Neuron (in vitro differentiated cells): ENCODE measurements around the gene FAM53C.

Experiments used
- H2AFZ ChIP-seq: one replicate; pipeline ENCODE4 v1.6.1; 2013; ENCODE audit warnings: low read depth, mild to moderate bottlenecking, inconsistent platforms, low read length, moderate library complexity
- H3K27me3 ChIP-seq: one replicate; pipeline ENCODE4 v1.6.1; 2013; ENCODE audit warnings: low read length; ENCODE audit not compliant: insufficient read depth
- H3K36me3 ChIP-seq: one replicate; pipeline ENCODE4 v1.6.1; 2013; ENCODE audit warnings: low read length; ENCODE audit not compliant: insufficient read depth
- H3K4me1 ChIP-seq: one replicate; pipeline ENCODE4 v1.6.1; 2013; ENCODE audit warnings: low read length; ENCODE audit not compliant: insufficient read depth
- H3K4me3 ChIP-seq: 2 replicates; pipeline ENCODE4 v1.5.1; 2013; ENCODE audit warnings: mild to moderate bottlenecking, low read length, moderate library complexity
- H3K9me3 ChIP-seq: one replicate; pipeline ENCODE4 v1.6.1; 2013; ENCODE audit warnings: low read length

FAM53C gene

DNA sequence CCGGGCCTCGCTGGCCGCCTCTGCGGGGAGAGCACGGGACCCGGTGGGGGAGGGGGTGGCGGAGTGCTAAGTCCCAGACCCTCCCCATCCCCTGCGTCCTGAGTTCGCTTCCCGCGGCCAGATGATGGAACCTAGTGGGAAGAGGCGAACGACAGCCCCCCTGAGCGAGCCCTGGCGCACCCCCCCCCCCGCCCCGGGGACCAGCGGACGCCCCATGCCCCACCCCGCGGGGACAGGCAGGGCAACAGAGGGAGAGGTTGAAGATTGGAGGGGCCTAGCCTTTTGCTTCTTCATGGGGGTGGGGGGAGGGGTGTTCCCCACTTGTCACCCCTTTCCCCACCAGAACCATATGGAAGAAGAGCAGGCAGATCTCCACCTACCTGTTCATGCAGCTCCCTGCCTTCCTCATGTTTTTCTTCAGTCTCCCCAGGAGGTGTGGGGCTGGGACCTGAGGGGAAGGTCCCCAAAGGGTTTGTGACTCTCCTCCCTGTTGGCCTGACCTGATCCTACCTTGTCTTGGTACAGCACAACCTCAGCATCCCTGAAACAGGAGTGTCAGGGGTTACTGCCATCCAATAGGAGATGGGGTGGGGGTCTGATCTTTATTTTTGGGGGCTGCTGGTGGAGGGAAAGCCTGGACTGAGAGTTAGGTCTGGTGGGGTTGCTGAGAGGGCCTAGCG, 485 bp downstream of the FAM53C start:
- Histone ChIP-seq H3K4me1 (peaks cover 18% of the 10 kb centered on the region), H3K27me3 (no peaks in the 10 kb centered on the region), H3K9me3 (no peaks in the 10 kb centered on the region), H3K4me3 (peak overlapping the region; percentile 97), H3K36me3 (peaks cover 29% of the 10 kb centered on the region), H2AFZ (no peak overlapping the region)

DNA sequence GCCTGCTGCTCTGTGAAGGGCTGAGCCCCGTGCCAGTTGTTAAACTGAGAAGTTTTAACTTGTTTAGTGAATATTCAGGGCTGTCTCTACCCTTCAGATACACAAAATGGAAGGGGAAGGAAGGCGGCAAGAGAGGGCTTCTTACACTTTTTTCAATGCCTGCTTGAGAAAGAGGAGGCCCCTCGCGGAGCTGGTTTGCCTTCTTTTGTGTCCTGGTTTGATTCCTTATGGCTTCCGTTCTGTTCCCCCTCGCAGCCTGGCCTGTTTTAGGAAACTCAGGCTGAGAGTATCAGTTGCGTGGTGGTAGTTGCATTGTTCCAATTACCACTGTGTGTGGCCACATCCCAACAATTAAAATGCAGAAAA, 1.0 kb downstream of the FAM53C start:
- H3K4me3 ChIP-seq, result peak overlapping the region; percentile 97
- no peak overlapping the region for H2AFZ ChIP-seq
- no peaks in the 10 kb centered on the region for H3K9me3 ChIP-seq
- H3K4me1 ChIP-seq, result peaks cover 18% of the 10 kb centered on the region
- H3K27me3 ChIP-seq, result no peaks in the 10 kb centered on the region
- peaks cover 34% of the 10 kb centered on the region for H3K36me3 ChIP-seq

DNA sequence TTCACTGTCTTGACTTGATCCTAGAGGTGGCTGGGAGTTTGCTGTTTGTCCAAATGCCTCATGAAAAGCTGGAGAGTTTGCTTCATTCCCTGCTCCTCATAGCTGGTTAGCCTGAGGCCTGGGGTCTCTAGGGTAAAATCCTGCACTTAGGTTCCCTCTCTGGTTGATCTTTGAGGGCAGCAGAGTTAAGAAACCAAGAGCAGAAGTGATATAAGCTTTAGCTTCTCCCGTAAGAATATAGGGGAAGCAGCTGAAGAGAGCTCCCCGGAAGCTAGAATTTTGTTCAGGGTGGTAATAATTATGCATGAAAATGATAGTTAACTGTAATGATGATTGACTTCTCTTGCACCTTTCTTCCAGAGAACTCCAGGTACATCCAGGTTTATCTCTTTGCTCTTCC, 1.4 kb downstream of the FAM53C start:
- Histone ChIP-seq H3K4me1 (peaks cover 18% of the 10 kb centered on the region), H2AFZ (no peak overlapping the region), H3K36me3 (peaks cover 38% of the 10 kb centered on the region), H3K4me3 (peak overlapping the region; percentile 97), H3K27me3 (no peaks in the 10 kb centered on the region), H3K9me3 (no peaks in the 10 kb centered on the region)

DNA sequence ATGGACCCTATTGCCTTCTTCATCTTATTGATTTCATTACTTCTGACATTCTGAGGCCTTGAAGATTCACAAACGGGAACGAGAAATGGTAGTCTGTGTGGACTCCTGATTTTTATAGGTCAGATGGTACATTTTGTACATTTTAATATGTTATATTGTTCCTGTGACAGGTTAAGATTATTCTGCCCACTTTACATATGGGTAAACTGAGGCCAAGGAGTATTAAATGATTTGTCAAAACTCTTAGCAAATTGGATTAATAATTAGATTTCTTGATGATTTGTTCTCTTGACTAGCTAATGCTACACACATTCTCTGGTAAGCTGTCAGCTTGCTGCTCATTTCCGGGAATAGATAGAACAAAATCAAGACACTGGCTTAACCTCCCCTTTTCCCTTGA, 1.9 kb downstream of the FAM53C start:
- Histone ChIP-seq H3K4me1 (peaks cover 18% of the 10 kb centered on the region), H3K9me3 (no peaks in the 10 kb centered on the region), H3K27me3 (no peaks in the 10 kb centered on the region), H3K36me3 (peaks cover 43% of the 10 kb centered on the region), H2AFZ (no peak overlapping the region), H3K4me3 (peak overlapping the region; percentile 97)

DNA sequence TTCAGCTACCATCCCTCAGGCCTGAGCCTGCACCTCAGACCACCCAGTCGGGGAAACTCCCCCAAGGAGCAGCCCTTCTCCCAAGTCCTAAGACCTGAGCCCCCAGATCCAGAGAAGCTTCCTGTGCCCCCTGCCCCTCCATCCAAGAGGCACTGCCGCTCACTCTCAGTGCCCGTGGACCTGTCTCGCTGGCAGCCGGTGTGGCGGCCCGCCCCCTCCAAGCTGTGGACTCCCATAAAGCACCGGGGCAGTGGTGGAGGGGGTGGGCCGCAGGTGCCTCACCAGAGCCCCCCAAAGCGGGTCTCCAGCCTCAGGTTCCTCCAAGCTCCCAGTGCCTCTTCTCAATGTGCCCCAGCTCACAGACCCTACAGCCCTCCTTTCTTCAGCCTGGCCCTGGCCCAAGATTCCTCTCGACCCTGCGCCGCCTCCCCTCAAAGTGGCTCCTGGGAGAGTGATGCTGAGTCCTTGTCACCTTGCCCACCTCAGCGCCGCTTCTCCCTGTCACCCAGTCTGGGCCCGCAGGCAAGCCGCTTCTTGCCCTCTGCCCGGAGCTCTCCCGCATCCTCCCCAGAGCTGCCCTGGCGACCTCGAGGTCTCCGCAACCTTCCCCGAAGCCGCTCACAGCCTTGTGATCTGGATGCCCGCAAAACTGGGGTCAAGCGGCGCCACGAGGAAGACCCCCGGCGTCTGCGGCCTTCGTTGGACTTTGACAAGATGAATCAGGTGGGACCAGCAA, 7.0 kb downstream of the FAM53C start:
- Histone ChIP-seq H3K9me3 (no peaks in the 10 kb centered on the region), H3K36me3 (peaks cover 89% of the 10 kb centered on the region), H3K4me3 (no peak overlapping the region), H3K4me1 (peaks cover 4% of the 10 kb centered on the region), H3K27me3 (no peaks in the 10 kb centered on the region), H2AFZ (no peak overlapping the region)

DNA sequence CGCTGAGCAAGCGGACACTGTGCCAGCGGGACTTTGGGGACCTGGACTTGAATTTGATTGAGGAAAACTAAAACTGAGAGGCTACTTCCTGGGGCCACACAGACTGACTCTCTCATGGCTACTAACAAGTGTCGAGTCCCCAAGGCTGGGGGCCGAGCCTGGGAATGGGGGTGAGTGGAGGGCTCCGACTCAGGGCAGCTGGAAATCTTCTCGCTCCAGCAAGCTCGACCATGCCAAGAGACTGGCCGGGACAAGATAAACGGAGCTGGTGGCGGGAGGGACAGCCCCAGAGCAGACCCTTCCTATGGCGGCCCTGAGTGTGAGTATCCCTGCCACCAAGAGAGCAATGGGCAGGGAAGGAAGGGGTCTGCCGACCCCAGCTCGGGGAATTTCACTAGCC, 8.8 kb downstream of the FAM53C start:
- H3K4me3 ChIP-seq, result no peak overlapping the region
- no peak overlapping the region for H2AFZ ChIP-seq
- no peaks in the 10 kb centered on the region for H3K4me1 ChIP-seq
- H3K36me3 ChIP-seq, result peaks cover 71% of the 10 kb centered on the region
- H3K9me3 ChIP-seq, result no peaks in the 10 kb centered on the region
- H3K27me3 ChIP-seq, result no peaks in the 10 kb centered on the region

DNA sequence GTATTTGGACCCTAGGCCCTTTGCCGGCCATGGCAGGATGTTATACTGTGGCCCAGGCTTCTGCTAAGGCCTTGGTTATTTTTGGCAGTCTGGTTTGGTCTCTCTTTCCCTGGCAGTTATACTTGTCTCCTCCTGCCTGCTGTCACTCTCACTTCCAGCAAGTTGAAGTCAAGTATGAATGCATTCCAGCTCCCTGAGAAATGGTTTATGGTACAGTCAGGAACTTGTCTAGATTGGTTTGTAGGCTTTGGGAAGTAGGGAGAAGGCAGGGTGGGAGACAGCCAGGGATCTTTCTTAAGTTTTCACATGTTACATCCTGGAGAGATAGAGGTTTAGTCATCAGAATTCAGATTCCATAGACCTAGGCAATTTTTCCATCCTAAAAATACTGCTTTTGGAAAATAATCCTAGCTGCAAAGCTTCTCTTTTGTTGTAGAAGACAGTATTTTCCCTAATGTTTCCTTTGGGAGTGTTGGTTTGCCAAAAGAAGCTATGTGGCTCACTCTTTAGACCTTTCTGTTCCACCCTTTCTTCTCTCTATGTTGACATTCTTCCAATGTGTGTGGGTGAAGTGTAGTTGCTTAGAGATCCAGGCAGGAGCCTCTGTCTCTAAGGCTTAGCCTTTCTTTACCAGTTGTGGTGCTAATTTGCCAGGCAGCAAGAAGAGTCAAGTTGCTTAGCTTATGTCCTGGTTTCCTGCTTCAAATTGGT, 11.9 kb downstream of the FAM53C start:
- H2AFZ ChIP-seq, result no peak overlapping the region
- H3K36me3 ChIP-seq, result peaks cover 49% of the 10 kb centered on the region
- H3K27me3 ChIP-seq, result no peaks in the 10 kb centered on the region
- peaks cover 8% of the 10 kb centered on the region for H3K4me1 ChIP-seq
- H3K4me3 ChIP-seq, result no peak overlapping the region
- no peaks in the 10 kb centered on the region for H3K9me3 ChIP-seq

DNA sequence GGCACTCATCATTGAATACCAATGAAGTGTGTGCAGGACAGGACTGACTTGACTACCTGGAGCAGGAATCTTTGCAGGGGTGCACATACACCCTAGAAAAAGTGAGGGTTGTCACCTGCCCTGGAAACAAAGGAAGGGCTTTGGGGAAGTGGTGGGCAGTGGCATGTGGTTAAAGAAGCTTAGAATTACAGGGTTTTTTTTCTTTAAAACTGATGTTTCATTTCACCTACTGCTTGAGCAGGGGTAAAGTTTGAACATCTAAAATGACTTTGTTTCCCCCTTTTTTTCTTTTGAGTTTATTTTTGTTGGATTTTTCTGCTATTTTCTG, 12.5 kb downstream of the FAM53C start:
- H3K36me3 ChIP-seq, result peaks cover 44% of the 10 kb centered on the region
- no peaks in the 10 kb centered on the region for H3K9me3 ChIP-seq
- H3K4me3 ChIP-seq, result no peak overlapping the region
- no peak overlapping the region for H2AFZ ChIP-seq
- peaks cover 13% of the 10 kb centered on the region for H3K4me1 ChIP-seq
- H3K27me3 ChIP-seq, result no peaks in the 10 kb centered on the region

DNA sequence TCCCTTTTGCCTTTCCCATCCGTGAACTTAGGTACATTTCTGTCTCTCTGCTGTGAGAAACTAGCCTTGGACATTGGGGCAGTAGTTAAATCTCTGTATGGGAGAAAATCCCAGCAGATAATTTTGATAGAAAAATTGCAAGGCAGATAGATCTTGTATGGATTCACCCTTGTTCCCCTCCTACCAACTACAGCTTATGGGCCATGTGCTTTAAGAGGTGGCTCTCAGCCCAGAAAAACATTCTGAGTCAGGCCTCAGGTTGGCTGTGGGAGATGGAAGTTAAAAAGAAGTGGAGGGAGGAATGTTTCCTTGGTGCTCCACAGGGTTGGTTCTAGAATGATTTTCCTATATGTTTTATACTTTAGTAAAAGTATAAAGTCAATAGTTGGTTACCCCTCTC, 13.0 kb downstream of the FAM53C start:
- peaks cover 14% of the 10 kb centered on the region for H3K4me1 ChIP-seq
- H3K36me3 ChIP-seq, result peaks cover 38% of the 10 kb centered on the region
- H3K27me3 ChIP-seq, result no peaks in the 10 kb centered on the region
- H2AFZ ChIP-seq, result no peak overlapping the region
- H3K4me3 ChIP-seq, result no peak overlapping the region
- no peaks in the 10 kb centered on the region for H3K9me3 ChIP-seq

DNA sequence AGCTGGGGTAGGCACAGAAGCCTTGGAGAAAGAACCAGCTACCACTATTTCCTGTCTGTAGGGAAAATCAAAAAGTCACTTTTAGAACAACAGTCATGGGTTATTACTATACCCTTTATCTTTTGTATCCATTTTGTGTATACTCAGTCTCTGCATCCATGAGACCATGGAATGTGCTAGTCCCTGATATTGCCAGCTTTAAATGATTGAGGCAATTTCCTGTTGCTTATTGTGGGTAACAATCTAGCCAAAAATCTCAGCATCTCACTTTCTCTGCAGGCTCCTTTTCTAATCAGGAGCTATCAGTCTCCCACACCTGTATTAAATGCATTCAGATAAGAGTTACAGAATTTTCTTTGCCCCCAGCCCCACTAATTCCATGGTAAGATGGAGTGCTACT, 13.5 kb downstream of the FAM53C start:
- Histone ChIP-seq H3K36me3 (peaks cover 34% of the 10 kb centered on the region), H3K4me1 (peaks cover 14% of the 10 kb centered on the region), H3K27me3 (no peaks in the 10 kb centered on the region), H2AFZ (no peak overlapping the region), H3K4me3 (no peak overlapping the region), H3K9me3 (no peaks in the 10 kb centered on the region)

DNA sequence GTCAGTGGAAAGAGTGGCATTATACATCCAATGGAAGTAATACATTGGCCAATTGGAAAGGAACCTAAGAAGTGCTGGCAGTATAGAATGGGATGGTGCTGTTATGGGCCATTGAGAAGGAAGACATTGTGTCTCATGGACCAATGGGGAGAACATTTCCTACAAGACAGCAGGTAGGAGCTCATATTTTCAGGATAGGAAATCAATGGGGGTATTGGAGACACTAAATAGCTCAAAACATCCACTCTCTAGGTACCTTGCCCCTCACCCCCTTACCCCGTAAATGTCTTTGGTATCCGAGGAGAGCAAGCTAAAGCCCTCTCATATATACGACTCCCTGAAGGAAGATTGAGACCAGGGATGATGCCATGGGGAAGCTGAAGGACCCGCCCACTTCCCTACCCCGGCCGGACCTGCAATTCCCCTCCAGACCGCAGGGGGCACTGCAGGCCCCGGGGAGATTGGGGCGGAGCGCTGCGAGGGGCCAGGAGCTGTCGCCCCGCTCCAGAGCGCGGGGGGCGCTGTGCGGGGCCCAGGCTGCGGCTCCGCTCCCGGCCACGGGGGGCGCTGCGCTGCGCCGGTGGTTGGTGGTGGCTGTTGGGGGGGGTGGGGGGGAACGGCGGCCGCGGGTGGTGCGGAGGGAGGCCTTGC, 14.1 kb downstream of the FAM53C start, which contains the start of gene KDM3B:
TSS of gene KDM3B (plus strand) at position 615 of the 651 bp plus-strand sequence. CDS start 111 bp downstream, outside the sequence.
- H3K36me3 ChIP-seq, result peaks cover 28% of the 10 kb centered on the region
- H3K4me3 ChIP-seq, result peak within 1 kb of the TSS; percentile 75
- H2AFZ ChIP-seq, result peak within 1 kb of the TSS; percentile 84
- peaks cover 14% of the 10 kb centered on the region for H3K4me1 ChIP-seq
- H3K9me3 ChIP-seq, result no peaks in the 10 kb centered on the region
- H3K27me3 ChIP-seq, result no peaks in the 10 kb centered on the region

DNA sequence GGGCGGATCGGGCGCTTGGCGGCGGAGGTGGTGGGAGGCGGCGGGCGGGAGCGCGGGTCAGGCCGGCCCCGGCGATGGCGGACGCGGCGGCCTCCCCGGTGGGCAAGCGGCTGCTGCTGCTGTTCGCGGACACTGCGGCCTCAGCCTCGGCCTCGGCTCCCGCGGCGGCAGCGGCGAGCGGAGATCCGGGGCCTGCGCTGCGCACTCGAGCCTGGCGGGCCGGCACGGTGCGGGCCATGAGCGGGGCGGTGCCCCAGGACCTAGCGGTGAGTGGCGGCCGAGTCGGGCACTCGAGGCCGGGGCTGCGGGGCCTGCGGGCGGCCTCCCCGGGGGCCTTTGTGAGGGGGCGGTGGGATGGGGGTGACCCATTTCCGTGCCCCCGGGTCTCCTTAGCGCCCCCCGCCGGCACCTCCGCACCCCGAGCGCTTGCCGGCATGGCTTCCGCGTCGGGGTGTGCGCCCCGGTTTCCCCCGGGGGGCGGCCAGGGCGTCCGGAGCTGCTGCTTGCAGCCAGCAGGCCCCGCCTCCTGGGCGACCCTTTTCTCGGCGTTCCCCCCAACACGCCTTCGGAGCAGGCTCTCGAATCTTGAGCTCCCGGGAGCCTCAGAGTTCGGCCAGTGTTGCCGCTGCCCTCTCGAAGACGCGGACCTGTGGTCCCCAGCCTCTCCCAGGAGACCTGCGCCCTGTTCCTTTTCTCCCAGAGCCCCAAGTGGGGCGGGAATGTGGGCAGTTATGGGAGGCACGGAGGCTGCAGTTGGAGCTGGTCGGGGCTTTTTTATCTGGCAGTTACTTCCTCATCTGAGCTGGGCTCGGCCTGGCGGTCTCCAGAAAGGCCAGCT, 14.9 kb downstream of the FAM53C start:
- H2AFZ ChIP-seq, result peak overlapping the region; percentile 84
- no peaks in the 10 kb centered on the region for H3K9me3 ChIP-seq
- no peaks in the 10 kb centered on the region for H3K27me3 ChIP-seq
- H3K4me1 ChIP-seq, result peaks cover 14% of the 10 kb centered on the region
- H3K36me3 ChIP-seq, result peaks cover 20% of the 10 kb centered on the region
- H3K4me3 ChIP-seq, result peak overlapping the region; percentile 75
